PC-3 (cell line): ENCODE results near the gene OLFM2. TPM values are rescaled to one million over a fixed set of nuclear protein-coding genes. Genes with fewer than 3 reads are reported as not detected.

ENCODE experiments used
- ATAC-seq: fragments of 200-7000 bp; cut with Tn5 transposase; 2 replicates; pipeline ENCODE4 v1.9.1; 2020; ENCODE audit warnings: mild to moderate bottlenecking, moderate library complexity
- BruUV-seq: library from RNA; stranded (reverse); fragments of 400-500 nt; replicated peaks from 2 replicates; lab custom pipeline; 2021; lab: Mats Ljungman, UMichigan
- CTCF ChIA-PET: fragments of 300-600 bp; sonication (Branson Sonifier 250); formaldehyde crosslinking; loops from one replicate; lab custom pipeline; 2022; ENCODE audit warnings: antibody characterized with exemption; lab: Charles Lee
- POLR2A ChIA-PET: fragments of 300-600 bp; sonication (Branson Sonifier 250); formaldehyde crosslinking; loops from one replicate; lab custom pipeline; 2022; ENCODE audit warnings: antibody characterized with exemption; ENCODE audit not compliant: unreplicated experiment; lab: Charles Lee
- DNase-seq: peaks from one replicate; pipeline ENCODE4 v3.0.0-alpha.2; 2015
- H2AFZ ChIP-seq: fragments of 300-600 bp; sonication (generic); 2 replicates; pipeline ENCODE4 v1.6.0; 2016; ENCODE audit warnings: antibody characterized with exemption, low read length
- H3F3A ChIP-seq: fragments of 300-600 bp; sonication (generic); one replicate; pipeline ENCODE4 v1.6.0; 2017; ENCODE audit warnings: antibody characterized with exemption, low read length, control low read depth, mild to moderate bottlenecking; ENCODE audit not compliant: unreplicated experiment
- H3K27ac ChIP-seq: fragments of 300-600 bp; sonication (generic); 2 replicates; pipeline ENCODE4 v1.5.1; 2016; ENCODE audit warnings: mild to moderate bottlenecking, low read length
- H3K27me3 ChIP-seq: fragments of 300-600 bp; sonication (generic); 2 replicates; pipeline ENCODE4 v1.6.1; 2016; ENCODE audit warnings: low read length, mixed read lengths
- H3K36me3 ChIP-seq: fragments of 300-600 bp; sonication (generic); 2 replicates; pipeline ENCODE4 v1.6.1; 2016; ENCODE audit warnings: low read depth, mixed run types, low read length, mixed read lengths
- H3K4me1 ChIP-seq: fragments of 300-600 bp; sonication (generic); 2 replicates; pipeline ENCODE4 v1.5.1; 2016; ENCODE audit warnings: low read length; ENCODE audit not compliant: insufficient read depth
- H3K4me2 ChIP-seq: fragments of 300-600 bp; sonication (generic); 2 replicates; pipeline ENCODE4 v1.6.0; 2016; ENCODE audit warnings: low read length
- H3K4me3 ChIP-seq: fragments of 300-600 bp; sonication (generic); 2 replicates; pipeline ENCODE4 v1.5.1; 2016; ENCODE audit warnings: mild to moderate bottlenecking, low read length, mixed read lengths
- H3K79me2 ChIP-seq: fragments of 300-600 bp; sonication (generic); 2 replicates; pipeline ENCODE4 v1.6.1; 2017; ENCODE audit warnings: low read length, mixed read lengths
- H3K9ac ChIP-seq: fragments of 300-600 bp; sonication (generic); 2 replicates; pipeline ENCODE4 v1.6.0; 2016; ENCODE audit warnings: mild to moderate bottlenecking, low read length
- H3K9me2 ChIP-seq: fragments of 300-600 bp; sonication (generic); replicated peaks from 2 replicates; pipeline ENCODE4 v1.6.1; 2016; ENCODE audit warnings: mixed run types, low read length, mixed read lengths
- H3K9me3 ChIP-seq: fragments of 300-600 bp; sonication (generic); 2 replicates; pipeline ENCODE4 v1.6.1; 2016; ENCODE audit warnings: low read length, mixed read lengths
- H4K20me1 ChIP-seq: fragments of 300-600 bp; sonication (generic); 2 replicates; pipeline ENCODE4 v1.6.1; 2016; ENCODE audit warnings: low read length, mixed read lengths
- EZH2 ChIP-seq: fragments of 300-600 bp; sonication (generic); IDR thresholded peaks from one replicate; pipeline ENCODE4 v1.6.1; 2017; ENCODE audit warnings: antibody characterized with exemption, mild to moderate bottlenecking, low read length; ENCODE audit not compliant: unreplicated experiment
- EZH2phosphoT487 ChIP-seq: fragments of 300-600 bp; sonication (generic); IDR thresholded peaks from 2 replicates; pipeline ENCODE4 v1.6.1; 2018; ENCODE audit warnings: mild to moderate bottlenecking, antibody characterized with exemption, low read length, borderline replicate concordance
- intact Hi-C: fragments of 100-400 bp; cut with micrococcal nuclease; formaldehyde crosslinking; loops from 2 replicates; pipeline ENCODE4 v1.9.0; 2023
- total RNA-seq: library from RNA; depleted of rRNA; stranded (reverse); fragments of >200 nt; gene quantifications from 2 replicates; pipeline ENCODE4 v1.2.3, GENCODE V29; 2014
- TF ChIP-seq, protein P1 (sequence below): fragments of 300-600 bp; sonication (generic); conservative IDR thresholded peaks from 2 replicates; pipeline ENCODE4 v1.5.1; 2017; ENCODE audit warnings: antibody characterized with exemption, low read depth, mild to moderate bottlenecking, low read length

OLFM2 gene
- total RNA-seq, 1 experiment from 2014 or later, result 1.6 TPM

DNA sequence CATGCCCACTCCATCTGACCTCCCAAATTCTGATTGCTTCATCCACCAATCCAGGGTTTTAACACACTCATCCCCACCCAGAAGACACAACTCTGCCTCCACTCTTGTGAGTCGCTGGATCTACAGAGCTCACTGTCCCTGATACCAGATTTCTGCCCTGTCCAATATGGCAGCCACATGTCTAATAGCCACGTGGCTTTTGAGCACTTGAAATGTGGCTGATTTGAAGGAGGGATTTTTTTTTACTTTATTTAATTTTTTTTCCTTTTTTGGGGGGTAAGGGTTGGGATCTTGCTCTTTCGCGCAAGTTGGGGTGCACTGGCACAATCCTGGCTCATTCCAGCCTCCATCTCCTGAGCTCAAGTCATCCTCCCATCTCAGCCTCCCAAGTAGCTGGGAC is 24.8 kb upstream of the OLFM2 start:
- no peaks in the 10 kb centered on the region for H3K9me3 ChIP-seq
- DNase-seq, result no peak
- H3K79me2 ChIP-seq, result no peaks in the 10 kb centered on the region
- H3K36me3 ChIP-seq, result no peaks in the 10 kb centered on the region
- H3K4me2 ChIP-seq, result no peak overlapping the region
- no peaks in the 10 kb centered on the region for H3K9me2 ChIP-seq
- no peaks in the 10 kb centered on the region for H4K20me1 ChIP-seq
- H3K4me1 ChIP-seq, result no peaks in the 10 kb centered on the region
- no peak overlapping the region for H2AFZ ChIP-seq
- CTCF ChIA-PET, result interaction anchor here (1.1 kb wide), 1 partner anchor 39 kb away, joined by 9 read pairs; no protein-coding TSS in a partner anchor
- POLR2A ChIA-PET, result no interaction called here
- BruUV-seq, result no TSS peak
- no peaks in the 10 kb centered on the region for H3F3A ChIP-seq
- ATAC-seq, result no peak
- no peak overlapping the region for H3K27ac ChIP-seq
- intact Hi-C loops, result no loop called here
- H3K4me3 ChIP-seq, result no peak overlapping the region
- no peak overlapping the region for H3K9ac ChIP-seq
- TF ChIP-seq EZH2phosphoT487 (no peak), EZH2 (no peak)
- TF ChIP-seq, protein P1, sequence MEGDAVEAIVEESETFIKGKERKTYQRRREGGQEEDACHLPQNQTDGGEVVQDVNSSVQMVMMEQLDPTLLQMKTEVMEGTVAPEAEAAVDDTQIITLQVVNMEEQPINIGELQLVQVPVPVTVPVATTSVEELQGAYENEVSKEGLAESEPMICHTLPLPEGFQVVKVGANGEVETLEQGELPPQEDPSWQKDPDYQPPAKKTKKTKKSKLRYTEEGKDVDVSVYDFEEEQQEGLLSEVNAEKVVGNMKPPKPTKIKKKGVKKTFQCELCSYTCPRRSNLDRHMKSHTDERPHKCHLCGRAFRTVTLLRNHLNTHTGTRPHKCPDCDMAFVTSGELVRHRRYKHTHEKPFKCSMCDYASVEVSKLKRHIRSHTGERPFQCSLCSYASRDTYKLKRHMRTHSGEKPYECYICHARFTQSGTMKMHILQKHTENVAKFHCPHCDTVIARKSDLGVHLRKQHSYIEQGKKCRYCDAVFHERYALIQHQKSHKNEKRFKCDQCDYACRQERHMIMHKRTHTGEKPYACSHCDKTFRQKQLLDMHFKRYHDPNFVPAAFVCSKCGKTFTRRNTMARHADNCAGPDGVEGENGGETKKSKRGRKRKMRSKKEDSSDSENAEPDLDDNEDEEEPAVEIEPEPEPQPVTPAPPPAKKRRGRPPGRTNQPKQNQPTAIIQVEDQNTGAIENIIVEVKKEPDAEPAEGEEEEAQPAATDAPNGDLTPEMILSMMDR, result no peak
- H3K27me3 ChIP-seq, result peaks cover 8% of the 10 kb centered on the region

DNA sequence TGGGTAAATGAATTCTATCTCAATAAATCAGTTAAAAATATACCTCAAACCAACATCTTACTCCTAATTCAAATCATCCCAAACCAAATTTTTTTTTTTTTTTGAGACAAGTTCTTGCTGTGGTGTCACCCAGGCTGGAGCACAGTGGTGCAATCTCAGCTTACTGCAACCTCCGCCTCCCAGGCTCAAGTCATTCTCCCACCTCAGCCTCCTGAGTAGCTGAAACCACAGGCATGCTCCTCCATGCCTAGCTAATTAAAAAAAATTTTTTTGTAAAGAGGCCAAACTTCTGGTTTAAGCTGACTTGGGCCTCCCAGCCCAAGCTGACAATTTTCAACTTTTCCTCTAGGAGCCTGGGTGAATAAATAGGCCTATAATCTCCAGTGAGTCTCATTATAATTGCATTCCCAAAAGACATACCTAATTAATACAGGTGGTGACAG is 22.1 kb upstream of the OLFM2 start:
- DNase-seq, result no peak
- Histone ChIP-seq H3K9ac (no peak overlapping the region), H3K36me3 (no peaks in the 10 kb centered on the region), H3K27ac (no peak overlapping the region), H3K9me2 (no peaks in the 10 kb centered on the region), H3K9me3 (no peaks in the 10 kb centered on the region), H3K79me2 (no peaks in the 10 kb centered on the region), H3K27me3 (no peaks in the 10 kb centered on the region), H2AFZ (no peak overlapping the region), H4K20me1 (no peaks in the 10 kb centered on the region), H3K4me2 (no peak overlapping the region), H3F3A (no peaks in the 10 kb centered on the region), H3K4me3 (no peak overlapping the region), H3K4me1 (no peaks in the 10 kb centered on the region)
- ChIA-PET POLR2A (no interaction called here), CTCF (no interaction called here)
- TF ChIP-seq, protein P1, result no peak
- TF ChIP-seq EZH2phosphoT487 (no peak), EZH2 (no peak)
- intact Hi-C loops, result no loop called here
- BruUV-seq, result no TSS peak
- no peak for ATAC-seq

DNA sequence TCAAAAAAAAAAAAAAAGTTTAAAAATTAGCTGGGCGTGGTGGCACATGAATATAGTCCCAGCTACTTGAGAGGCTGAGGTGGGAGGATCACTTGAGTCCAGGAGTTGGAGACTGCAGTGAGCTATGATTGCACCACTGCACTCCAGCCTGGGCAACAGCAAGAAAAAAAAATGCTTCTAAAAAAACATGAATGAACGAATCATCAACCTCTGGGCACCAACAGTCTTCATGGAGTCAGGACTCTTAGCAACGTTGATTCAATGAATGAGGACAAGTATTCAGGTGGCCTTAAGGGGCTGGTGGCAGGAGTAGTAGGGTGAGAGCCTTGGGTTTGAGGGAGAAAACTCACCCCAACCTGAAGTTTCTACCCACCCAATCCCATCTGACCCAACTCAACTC is 20.6 kb upstream of the OLFM2 start:
- Histone ChIP-seq H4K20me1 (no peaks in the 10 kb centered on the region), H3F3A (no peaks in the 10 kb centered on the region), H3K27ac (no peak overlapping the region), H3K4me3 (no peak overlapping the region), H3K9me3 (no peaks in the 10 kb centered on the region), H3K4me2 (no peak overlapping the region), H3K36me3 (no peaks in the 10 kb centered on the region), H3K9me2 (no peaks in the 10 kb centered on the region), H3K9ac (no peak overlapping the region), H3K79me2 (no peaks in the 10 kb centered on the region), H3K4me1 (no peaks in the 10 kb centered on the region), H2AFZ (no peak overlapping the region), H3K27me3 (no peaks in the 10 kb centered on the region)
- no peak for TF ChIP-seq EZH2phosphoT487
- TF ChIP-seq EZH2, result no peak
- TF ChIP-seq, protein P1, result no peak
- CTCF ChIA-PET, result interaction anchor here (0.6 kb wide), 1 partner anchor 43 kb away, joined by 5 read pairs; no protein-coding TSS in a partner anchor
- no TSS peak for BruUV-seq
- POLR2A ChIA-PET, result no interaction called here
- intact Hi-C loops, result no loop called here
- no peak for DNase-seq
- ATAC-seq, result no peak
